HG03175 (cell line): ENCODE data around the gene VWA5B1.

Source experiments
- ATAC-seq: cut with Tn5 transposase; IDR thresholded peaks from one replicate; pipeline ENCODE4 v1.9.1; 2021; ENCODE audit warnings: mild to moderate bottlenecking, moderate library complexity; ENCODE audit not compliant: unreplicated experiment

The VWA5B1 gene

DNA sequence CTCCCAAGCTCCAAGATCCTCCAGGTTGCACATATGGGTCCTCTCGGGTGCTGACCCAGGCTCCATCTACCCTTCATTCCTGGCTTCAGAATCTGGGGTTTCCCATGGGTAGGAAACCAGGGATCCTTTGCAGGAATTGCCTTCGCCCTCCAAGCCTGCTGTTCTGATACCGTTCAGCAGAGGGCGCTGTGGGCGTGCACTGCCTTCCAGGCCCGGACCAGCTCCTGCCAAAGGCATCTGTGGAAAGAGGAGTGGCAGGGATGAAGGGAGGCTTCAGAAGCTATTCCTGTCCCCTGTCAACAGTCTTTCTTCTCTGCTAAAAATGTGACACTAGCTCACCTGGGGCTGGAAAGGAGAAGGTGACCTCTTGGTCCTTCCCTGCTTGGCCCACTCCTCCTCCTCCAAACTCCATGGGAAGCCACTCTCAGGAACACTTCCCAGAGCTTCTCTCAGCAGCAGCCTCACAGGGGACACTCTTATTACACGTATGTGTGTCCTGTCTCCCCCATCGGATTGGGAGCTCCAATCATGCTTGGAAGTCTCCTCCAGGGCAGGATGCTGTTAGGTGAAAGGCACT is 71.2 kb downstream of the VWA5B1 start:
- no peak for ATAC-seq

DNA sequence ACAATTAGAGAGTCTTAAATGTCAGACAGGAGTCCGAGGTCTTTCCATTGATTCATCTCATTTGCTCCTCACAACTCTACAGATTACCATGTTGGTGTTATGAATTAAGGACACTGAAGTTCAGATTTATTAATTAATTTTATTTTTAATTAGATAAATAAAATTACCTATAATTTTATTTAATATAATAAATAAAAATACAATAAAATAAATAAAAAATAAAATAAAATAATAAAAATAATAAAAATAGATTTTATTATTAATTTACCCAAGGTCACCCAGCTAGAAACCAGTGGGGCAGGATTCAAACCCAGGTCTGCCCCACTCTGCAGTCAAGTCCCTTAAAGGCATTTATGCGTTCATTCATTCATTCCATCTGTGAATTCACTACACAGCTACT is 72.2 kb downstream of the VWA5B1 start:
- ATAC-seq: no peak

DNA sequence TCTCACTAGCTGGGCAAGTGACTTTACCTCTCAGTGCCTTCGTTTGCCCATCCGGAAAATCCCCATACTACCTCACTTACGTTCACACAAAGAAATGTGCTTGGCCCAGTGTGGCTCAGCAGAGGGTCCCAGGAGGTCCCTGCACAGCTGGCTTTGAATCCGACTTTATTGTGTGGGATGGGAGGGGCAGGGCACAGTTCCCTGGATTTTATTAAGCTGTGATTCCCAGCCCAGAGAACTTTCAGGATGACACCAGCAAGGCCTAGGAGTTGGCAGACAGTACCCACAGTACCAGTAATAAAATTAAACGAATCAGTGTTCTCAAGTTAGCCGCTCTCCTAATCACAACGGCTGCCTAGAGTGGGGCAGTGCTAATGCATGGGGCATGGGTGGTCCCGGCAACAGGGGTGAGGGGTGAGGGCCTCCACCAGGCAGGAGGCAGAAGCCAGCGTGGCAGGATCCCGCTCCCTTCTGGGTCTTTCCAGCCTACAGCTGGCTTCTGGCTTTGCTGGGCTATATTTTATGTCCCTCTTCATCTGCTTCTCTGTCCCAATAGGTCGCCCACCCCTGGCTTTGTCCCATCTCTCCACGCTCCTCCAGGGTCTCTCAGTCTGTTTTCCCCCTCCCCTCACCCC is 74.9 kb downstream of the VWA5B1 start:
- ATAC-seq: no peak

DNA sequence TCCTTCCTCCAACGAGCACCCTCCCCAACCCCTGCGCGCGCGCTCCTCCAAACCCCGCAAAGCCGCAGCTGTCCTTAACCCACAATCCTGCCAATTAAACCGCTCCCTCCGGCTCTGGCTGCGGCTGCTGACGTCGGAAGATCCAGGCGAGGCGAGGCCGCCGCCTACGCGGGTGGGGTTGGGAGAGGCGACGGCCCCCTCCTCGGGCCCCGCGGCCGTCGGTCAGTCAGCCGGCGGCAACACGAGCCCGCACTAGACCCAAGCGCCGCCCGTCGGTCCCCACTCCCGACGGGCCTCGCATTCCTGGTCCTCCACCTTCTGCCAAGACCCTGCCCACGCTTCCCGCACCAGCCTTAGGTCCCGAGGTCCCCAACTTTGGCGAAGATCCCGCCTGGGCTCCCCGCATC is 75.4 kb downstream of the VWA5B1 start:
- ATAC-seq: no peak

DNA sequence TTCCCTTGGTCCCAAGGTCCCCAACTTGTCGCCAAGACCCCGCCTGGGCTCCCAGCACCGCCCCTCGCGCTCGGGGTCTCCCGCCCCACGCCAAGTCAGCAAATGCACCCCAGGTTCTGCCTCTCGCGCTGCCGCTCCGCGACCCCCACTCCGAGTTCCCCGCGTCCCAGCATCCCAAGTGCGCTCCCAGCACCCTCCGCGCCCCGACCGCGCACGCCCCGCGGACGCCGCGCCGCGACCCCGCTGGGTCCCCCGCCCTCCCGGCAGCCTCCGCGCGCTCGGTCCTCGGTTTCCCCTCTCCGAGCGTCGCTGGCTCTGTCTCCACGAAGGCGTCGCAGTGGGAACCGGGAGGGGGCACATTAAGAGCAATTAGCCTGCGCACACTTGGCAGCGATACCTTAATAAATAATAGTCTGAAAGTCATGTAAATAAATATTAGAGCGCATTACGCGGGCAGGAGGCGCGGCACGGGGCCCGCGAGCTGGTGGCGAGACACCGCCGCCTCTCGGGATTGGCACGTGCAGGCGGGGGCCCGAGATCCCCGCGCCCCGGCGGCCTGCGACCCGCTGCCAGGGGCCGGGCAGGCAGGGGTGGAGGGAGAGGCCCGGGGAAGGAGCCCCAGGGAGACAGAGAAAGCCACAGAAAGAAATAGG is 75.9 kb downstream of the VWA5B1 start:
- no peak for ATAC-seq

DNA sequence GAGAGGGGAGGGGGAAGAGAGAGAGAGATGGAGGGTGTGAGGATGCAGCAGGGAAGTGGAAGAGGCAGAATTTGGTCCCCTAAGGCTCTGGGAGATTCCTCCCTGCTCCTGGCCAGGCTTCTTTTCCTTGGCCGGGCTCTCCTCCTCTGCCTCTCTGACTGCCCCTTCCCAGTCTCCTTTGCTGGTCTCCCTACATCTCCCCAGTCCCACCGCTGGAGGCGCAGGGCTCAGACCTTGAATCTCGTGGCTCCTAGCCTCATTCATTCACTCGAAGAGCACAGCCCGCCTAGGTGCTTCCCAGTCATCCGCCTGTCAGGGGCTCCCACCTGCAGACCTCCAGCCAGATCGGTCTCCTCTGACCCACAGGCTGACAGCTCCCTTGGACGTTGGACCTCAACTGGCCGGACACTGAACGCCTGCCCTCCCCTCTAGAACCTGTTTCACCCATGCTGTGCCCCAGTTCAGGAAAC is 76.5 kb downstream of the VWA5B1 start:
- ATAC-seq: no peak

DNA sequence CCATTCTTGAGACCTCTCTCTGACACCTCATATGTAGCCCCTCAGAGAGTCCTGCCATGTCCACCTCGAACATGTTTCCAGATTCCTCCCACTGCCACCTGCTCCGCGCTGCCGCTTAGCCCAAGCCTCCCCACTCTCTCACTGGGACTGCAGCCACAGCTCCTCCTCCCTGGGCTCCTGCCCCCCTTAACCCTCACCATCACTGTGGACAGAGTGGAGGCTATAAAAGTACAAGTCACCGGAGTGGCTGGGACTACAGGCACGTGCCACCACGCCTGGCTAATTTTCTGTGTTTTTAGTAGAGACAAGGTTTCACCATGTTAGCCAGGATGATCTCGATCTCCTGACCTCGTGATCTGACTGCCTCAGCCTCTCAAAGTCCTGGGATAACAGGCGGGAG is 77.0 kb downstream of the VWA5B1 start:
- no peak for ATAC-seq

DNA sequence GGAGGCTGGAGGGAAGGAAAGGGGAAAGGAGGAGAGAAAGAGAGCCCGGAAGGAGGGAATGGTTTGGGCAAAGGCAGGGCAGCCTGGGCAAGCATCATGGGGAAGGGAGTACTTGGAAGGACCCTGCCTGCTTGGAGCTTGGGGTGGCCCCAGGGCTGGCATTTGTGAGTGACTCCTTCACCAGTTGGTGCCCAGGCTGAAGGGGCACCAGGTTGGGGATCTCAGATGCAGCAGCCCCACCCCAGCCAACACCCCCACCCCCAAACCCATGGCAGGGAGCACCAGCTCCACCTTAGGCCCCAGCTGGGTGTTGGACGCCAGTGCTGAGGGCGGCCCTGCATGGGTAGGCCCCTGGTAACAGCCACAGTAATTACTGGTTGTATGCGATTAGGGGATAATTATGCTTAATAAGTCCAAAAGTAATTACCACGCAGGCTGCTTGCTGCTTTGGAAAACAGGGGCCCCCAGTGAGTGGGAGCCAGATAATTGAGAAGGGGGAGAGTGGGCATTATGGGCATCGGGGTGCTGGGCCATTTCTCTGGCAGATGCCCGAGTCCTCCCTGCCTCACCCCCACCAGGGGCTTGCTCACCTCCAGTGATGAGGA is 78.3 kb downstream of the VWA5B1 start:
- ATAC-seq: no peak

DNA sequence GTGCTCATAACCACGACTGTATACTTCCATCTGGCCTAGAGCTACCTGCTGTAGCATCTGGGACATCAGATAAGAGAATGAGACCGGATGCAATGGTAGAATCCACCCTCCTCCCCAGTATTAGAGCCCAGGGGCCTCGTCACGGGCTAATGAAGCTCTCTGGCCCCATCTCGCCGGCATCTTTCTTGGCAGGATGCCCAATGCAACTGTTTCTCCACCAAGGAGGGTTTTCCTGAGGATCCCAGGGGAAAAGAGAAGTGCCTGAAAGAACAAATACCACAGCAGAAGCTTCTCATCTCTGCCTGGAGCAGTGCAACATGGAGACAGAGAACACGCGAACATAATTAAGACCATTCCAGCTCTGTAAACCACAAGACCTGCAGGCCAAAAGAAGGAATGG is 80.0 kb downstream of the VWA5B1 start:
- no peak for ATAC-seq

DNA sequence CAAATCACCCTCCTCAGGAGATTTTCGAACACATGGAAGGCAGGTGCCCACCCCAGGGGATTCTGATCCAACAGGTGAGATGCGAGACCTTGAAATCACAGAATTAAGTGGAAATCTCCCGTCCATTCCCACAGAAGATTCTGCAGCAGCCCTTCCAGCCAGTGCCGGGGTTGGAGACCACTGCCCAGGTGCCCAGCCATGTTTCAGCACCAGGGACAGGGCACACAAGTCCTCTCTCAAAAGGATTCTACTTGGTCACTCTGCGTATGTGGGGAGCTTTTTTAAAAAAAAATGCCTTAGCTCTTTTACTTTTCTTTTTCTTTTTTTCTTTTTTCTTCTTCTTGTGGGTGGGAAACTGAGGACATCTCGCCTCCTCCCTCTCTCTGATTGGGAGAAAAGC is 80.7 kb downstream of the VWA5B1 start:
- ATAC-seq: no peak

DNA sequence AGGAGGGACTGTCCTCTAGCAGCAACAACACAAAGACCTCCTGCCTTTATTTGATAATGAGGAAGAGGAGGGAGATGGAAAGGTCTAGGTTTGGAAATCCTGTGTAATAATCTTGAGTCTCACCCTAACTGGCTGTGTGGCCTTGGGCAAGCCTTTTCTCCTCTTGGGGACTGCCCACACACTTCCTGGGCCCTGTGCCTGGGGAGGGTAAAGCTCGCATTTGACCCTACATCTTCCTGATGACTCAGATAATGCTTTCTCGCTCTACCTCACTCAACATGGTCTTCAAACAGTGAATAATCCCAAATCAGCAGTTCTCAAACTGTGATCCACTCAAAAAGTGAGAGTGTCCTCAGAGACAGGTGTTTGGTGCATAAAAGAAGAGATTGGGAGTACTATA is 81.2 kb downstream of the VWA5B1 start:
- no peak for ATAC-seq

DNA sequence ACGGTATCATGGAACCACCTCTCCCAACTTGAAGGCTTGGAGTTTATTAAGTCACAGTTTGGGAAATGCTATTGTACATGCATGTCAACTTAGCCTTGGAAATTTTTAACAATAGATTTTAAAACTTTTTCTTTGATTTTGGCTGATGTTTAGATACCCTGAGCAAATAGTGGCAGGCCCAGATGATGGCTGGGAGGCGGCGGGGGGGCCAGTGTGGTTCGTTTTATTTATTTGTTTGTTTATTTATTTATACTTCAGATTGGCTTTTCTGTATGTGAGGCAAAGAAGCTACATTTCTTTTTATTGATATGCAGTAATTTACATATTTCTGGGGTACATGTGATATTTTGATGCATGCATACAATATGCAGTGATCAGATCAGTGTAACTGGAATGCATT is 82.0 kb downstream of the VWA5B1 start:
- no peak for ATAC-seq

DNA sequence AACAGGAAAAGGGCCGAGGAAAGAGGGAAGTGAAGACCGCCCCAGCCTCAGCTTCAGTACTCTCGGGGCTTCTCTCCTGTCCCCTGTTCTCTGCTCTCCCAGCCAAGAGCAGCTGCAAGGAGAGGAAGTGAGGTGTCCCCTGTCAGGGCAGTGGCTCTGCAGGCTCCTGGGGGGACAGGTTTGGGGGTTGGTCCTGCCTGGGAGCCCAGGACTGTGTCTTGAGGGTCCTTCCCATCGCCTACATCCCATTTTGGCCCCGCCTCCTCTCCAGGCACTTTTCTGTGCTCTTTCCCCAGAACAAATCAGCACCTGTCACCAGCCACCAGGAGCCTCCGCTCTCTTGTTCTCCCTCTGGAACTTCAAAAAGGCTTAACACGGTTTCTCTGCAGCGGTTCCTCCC is 82.6 kb downstream of the VWA5B1 start:
- no peak for ATAC-seq

DNA sequence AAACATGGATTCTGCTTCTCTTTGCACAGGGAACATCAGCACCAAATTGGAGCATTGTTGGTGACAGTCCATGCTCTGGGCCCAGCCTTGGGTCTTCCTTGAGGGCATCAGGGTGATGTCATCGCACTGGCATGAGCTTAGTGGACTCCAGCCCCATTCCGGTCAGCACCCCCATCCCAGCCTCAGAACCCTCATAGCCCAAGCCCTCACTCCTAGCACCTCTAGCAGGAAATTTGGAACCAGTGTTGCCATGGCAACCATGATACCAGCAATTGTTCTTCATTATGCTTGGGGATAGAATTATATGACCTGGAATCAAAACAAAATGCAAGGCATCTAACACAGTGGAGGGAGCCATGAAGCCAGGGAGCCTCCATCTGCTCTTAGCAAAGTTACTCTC is 83.1 kb downstream of the VWA5B1 start:
- no peak for ATAC-seq

DNA sequence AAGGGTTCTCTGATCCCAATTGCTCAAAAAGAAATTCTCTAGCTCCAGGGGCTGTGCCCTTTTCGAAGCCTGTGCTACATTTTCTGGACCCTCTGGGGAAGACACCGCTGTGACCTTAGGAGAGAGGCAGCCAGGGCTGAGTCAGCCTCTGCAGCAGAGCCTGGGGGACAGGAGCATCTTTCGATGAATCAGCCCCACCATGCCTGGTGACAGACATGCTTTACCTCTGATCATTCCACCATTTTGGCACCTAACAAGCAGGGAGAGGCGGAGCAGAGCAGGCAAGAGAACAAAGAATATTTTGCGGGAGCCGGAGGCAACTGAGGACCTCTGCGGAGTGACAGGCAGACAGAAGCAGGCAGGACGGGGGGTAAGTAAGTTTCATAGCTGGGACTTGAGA is 84.9 kb downstream of the VWA5B1 start:
- ATAC-seq: no peak

DNA sequence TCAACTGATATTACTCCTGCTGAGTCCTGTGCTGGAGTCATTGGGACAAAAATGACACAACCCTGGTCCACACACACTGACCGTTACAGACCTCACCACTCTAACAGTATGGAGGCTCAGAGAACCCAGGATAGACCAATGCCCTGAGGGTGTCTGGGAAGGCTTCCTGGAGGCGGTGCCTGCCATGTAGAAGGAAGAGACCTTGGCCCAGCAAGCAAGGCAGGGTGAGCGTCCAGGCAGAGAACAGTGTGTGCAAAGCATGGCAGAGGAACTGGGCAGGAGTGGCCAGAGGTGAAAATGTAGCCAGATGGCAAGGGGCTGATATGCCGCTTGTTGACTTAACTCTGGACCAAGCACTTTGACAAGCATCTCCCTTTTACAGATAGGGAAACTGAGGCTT is 85.5 kb downstream of the VWA5B1 start:
- no peak for ATAC-seq

DNA sequence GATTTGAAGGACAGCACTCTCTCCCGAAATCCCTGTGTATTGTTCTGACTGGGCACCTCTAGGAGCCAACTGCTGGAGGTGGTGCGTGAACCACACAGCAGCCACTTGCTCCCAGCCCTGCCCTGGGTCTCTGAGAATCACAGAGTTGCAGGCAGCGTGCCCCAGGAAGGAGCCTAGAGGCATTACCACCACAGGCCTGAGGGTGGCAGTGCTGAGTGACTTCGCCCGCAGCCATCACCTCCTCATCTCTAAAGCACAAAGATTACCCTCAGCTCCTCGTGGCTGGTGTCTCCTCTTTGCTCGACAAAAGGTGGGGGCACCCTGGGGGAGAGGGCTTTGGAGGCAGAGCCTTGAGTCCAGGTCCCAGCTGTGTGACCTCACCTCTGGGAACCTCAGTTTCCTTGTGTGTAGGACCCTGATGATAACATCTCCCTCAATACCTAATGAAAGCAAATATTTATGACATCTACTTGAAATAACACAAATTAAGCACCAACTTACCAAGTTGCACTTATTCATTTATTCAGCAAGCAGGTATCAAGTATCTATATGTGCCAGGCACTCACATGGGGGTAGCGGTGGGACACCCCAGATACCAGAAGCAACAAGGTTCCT is 86.3 kb downstream of the VWA5B1 start:
- ATAC-seq: no peak

DNA sequence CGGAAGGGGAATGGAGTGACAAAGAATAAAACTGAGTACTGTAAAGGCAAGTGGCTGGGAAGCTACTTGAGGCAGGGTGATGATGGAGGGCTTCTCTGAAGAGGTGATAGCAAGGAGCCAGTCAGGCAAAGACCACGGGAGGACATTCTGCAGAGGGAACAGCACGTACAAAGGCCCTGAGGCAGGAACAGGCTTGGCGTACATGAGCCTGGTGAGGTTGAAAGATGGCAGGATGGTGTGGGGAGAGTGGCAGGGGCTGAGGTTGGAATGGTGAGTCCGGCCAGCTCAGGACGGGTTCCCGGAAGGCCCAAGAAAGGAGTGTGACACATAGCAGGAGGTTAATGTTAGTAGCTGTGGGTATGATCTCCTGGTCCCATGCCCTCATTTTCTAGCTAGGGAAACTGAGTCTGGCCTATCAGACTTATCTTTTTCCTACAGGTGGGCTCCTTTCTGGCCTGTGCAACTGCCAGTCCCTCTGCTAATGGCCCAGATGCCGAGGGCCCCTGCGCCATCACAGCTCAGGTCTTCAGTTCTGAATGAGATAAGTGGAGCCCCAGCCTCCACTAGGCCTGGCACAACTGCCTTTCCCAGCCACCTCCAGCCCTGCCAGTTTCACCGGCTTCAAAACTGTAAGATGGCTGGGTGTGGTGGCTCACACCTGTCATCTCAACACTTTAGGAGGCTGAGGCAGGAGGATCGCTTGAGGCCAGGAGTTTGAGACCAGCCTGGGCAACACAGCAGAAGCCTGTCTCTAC is 87.0 kb downstream of the VWA5B1 start:
- no peak for ATAC-seq

DNA sequence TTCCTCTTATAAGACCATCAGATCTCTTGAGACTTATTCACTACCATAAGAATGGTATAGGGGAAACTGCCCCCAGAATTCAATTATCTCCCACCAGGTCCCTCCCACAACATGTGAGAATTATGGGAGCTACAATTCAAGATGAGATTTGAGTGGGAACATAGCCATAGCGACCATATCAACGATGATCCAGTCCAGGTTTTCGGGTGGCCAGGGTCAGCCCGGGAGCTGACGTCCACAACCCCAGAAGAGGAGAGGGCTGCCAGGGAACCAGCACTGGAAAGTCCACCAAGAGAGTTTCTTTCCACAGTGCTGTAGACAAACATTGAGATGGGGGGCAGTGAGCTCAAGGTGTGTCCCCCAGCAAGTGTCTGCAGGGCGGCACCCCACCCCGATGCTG is 88.4 kb downstream of the VWA5B1 start:
- ATAC-seq: no peak

DNA sequence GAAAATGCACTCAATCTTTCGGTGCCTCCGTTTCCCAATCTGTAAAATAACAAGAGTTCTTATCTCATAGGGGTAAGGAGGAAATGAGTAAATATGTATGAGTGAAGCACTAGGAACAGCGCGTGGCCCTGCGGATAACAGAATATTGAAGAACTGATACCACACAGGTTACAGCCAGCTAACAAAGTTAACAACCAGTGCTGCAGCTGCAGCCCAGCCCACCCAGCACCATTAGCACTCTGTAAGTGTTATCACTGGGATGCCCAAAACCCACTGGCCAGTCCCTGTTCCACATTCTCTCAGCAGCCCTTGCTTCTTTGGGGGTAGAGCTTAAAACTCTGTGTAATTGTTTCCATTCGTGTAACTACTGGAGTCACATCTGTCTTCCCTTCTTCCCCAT is 89.5 kb downstream of the VWA5B1 start:
- ATAC-seq: no peak

DNA sequence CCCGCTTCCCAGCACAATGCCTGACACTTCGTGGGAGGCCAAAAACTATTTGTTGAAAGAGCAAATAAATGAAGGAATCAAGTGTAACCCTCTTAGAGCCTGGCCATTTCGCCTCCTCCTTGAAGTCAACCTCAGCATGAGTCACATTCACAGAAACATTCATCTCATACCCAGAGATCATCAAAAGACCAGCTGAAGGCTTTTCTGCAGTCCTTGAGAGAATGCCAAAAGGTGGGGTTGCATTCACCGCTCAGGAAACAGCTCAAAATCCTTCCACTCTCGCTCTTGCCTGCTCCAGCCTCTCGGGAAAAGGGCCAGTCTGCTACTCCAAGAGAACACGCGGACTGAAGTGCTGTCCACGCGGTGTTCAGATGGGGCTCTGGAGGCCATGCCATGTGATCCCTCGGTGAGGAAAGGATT is 90.0 kb downstream of the VWA5B1 start:
- ATAC-seq: no peak
